Measurements from ENCODE around the gene POU2AF2.

DNA sequence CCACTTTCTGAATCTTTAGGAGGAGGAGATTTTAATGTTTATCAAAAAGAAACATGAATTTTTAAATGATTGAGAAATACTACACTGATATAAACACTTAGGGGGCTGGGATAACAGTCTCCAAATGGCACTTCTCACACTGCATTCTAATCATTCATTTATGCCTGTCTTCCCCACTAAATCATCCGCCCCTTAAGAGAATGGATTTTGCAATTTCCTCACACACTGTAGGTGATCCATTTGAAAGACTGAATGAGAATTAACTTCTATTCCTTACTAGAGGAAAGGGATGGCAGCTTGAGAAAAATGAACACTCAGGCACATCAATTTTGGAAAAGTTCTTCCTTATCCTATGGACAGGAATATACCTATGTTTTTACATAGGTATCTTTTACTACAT lies 7.6 kb upstream of the POU2AF2 start:
- TF ChIP-seq POLR2AphosphoS5 (IDR thresholded peaks at IDR 0.05; ENCODE audit: low read depth, low read length), result no peak
- TF ChIP-seq, protein P1, sequence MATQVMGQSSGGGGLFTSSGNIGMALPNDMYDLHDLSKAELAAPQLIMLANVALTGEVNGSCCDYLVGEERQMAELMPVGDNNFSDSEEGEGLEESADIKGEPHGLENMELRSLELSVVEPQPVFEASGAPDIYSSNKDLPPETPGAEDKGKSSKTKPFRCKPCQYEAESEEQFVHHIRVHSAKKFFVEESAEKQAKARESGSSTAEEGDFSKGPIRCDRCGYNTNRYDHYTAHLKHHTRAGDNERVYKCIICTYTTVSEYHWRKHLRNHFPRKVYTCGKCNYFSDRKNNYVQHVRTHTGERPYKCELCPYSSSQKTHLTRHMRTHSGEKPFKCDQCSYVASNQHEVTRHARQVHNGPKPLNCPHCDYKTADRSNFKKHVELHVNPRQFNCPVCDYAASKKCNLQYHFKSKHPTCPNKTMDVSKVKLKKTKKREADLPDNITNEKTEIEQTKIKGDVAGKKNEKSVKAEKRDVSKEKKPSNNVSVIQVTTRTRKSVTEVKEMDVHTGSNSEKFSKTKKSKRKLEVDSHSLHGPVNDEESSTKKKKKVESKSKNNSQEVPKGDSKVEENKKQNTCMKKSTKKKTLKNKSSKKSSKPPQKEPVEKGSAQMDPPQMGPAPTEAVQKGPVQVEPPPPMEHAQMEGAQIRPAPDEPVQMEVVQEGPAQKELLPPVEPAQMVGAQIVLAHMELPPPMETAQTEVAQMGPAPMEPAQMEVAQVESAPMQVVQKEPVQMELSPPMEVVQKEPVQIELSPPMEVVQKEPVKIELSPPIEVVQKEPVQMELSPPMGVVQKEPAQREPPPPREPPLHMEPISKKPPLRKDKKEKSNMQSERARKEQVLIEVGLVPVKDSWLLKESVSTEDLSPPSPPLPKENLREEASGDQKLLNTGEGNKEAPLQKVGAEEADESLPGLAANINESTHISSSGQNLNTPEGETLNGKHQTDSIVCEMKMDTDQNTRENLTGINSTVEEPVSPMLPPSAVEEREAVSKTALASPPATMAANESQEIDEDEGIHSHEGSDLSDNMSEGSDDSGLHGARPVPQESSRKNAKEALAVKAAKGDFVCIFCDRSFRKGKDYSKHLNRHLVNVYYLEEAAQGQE (IDR thresholded peaks at IDR 0.05; ENCODE audit: insufficient read depth in 1 of 2, low read depth in 2 of 2, low read length in 2 of 2), result no peak
- TF ChIP-seq TAF1 (IDR thresholded peaks at IDR 0.05; ENCODE audit: borderline replicate concordance, insufficient read depth, low read length), result no peak
- TF ChIP-seq SIN3A (IDR thresholded peaks at IDR 0.05; ENCODE audit: borderline replicate concordance, insufficient read depth, low read length), result no peak
- no peak for TF ChIP-seq FOXP2 (optimal IDR thresholded peaks at IDR 0.05; ENCODE audit: borderline replicate concordance, extremely low read depth, extremely low read length, insufficient read depth)

All from PFSK-1 (cell line).